GM12878 (cell line): ENCODE measurements around the gene TMTC1. TPM values are rescaled to one million over a fixed set of nuclear protein-coding genes. Genes with fewer than 3 reads are reported as not detected.

Source experiments
- ATAC-seq: fragments of 200-7000 bp; cut with Tn5 transposase; 3 replicates; pipeline ENCODE4 v1.9.1; 2020; ENCODE audit warnings: mild to moderate bottlenecking, moderate library complexity
- BruUV-seq: library from RNA; stranded (reverse); fragments of 400-500 nt; replicated peaks from 2 replicates; lab custom pipeline; 2021; lab: Mats Ljungman, UMichigan
- CTCF ChIA-PET: fragments of 300-600 bp; sonication (Branson Sonifier 250); formaldehyde crosslinking; extraction: SDS; loops from one replicate; lab custom pipeline; 2021; ENCODE audit warnings: inconsistent platforms; lab: Yijun Ruan, JAX
- POLR2A ChIA-PET: fragments of 350-600 bp; formaldehyde crosslinking; extraction: SDS; loops from one replicate; lab custom pipeline; 2021; ENCODE audit warnings: inconsistent platforms; lab: Charles Lee
- RAD21 ChIA-PET: fragments of 300-600 bp; sonication (Branson Sonifier 250); formaldehyde crosslinking; loops from one replicate; lab custom pipeline; 2023; ENCODE audit warnings: antibody characterized with exemption; ENCODE audit not compliant: unreplicated experiment; lab: Charles Lee
- SMC1A ChIA-PET: fragments of 300-600 bp; sonication (Branson Sonifier 250); formaldehyde crosslinking; loops from one replicate; lab custom pipeline; 2023; ENCODE audit not compliant: unreplicated experiment, uncharacterized antibody; lab: Charles Lee
- DNase-seq: peaks from one replicate; pipeline ENCODE4 v3.0.0-alpha.2; 2011; ENCODE audit warnings: low read depth, low spot score
- FAIRE-seq: peaks from 3 replicates; lab custom pipeline; 2011; peaks lifted over from hg19 to GRCh38; lab: Jason Lieb, UNC
- H2AFZ ChIP-seq: 2 replicates; pipeline ENCODE4 v1.6.0; 2011; ENCODE audit warnings: low read depth, low read length, control low read depth; ENCODE audit not compliant: control insufficient read depth
- H3K27ac ChIP-seq: 2 replicates; pipeline ENCODE4 v1.5.1; 2011; ENCODE audit warnings: control low read depth; ENCODE audit not compliant: control insufficient read depth, insufficient read depth
- H3K27me3 ChIP-seq, 2 experiments: replicated peaks in 1 of 2; 2 replicates each; pipeline versions ENCODE4 v1.6.0 to v1.6.1; 2011; ENCODE audit warnings: low read length in 1 of 2; ENCODE audit not compliant: control insufficient read depth in 2 of 2, insufficient read depth in 2 of 2
- H3K36me3 ChIP-seq, 2 experiments: 2 replicates each; pipeline ENCODE4 v1.5.1; 2011; ENCODE audit warnings: low read length in 1 of 2; ENCODE audit not compliant: control insufficient read depth in 2 of 2, insufficient read depth in 2 of 2
- H3K4me1 ChIP-seq: 2 replicates; pipeline ENCODE4 v1.6.1; 2011; ENCODE audit warnings: mild to moderate bottlenecking, low read length, moderate library complexity, mixed read lengths; ENCODE audit not compliant: control insufficient read depth, insufficient read depth
- H3K4me2 ChIP-seq: 2 replicates; pipeline ENCODE4 v1.6.0; 2011; ENCODE audit warnings: control low read depth; ENCODE audit not compliant: control insufficient read depth, insufficient read depth
- H3K4me3 ChIP-seq: fragments of 200-600 bp; sonication (generic); 2 replicates; pipeline ENCODE4 v1.5.1; 2016
- H3K79me2 ChIP-seq: 2 replicates; pipeline ENCODE4 v1.6.0; 2011; ENCODE audit warnings: low read length; ENCODE audit not compliant: control insufficient read depth, insufficient read depth
- H3K9ac ChIP-seq: 2 replicates; pipeline ENCODE4 v1.8.0; 2011; ENCODE audit warnings: low read length, control low read depth, mixed read lengths; ENCODE audit not compliant: control insufficient read depth, insufficient read depth
- H3K9me3 ChIP-seq: replicated peaks from 3 replicates; pipeline ENCODE4 v1.5.1; 2011; ENCODE audit warnings: mild to moderate bottlenecking, low read length; ENCODE audit not compliant: control insufficient read depth, insufficient read depth
- H4K20me1 ChIP-seq: 2 replicates; pipeline ENCODE4 v1.6.0; 2011; ENCODE audit not compliant: control insufficient read depth, insufficient read depth
- CBFB ChIP-seq: IDR thresholded peaks from 2 replicates; pipeline ENCODE4 v1.6.1; 2016; ENCODE audit warnings: antibody characterized with exemption, low read depth
- CBX5 ChIP-seq: sonication (generic); IDR thresholded peaks from 2 replicates; pipeline ENCODE4 v1.6.1; 2016; ENCODE audit warnings: low read depth, moderate library complexity, mild to moderate bottlenecking, inconsistent platforms
- CREM ChIP-seq: IDR thresholded peaks from 2 replicates; pipeline ENCODE4 v1.6.1; 2014; ENCODE audit warnings: antibody characterized with exemption, low read depth
- EZH2 ChIP-seq: IDR thresholded peaks from 2 replicates; pipeline ENCODE4 v1.6.1; 2012; ENCODE audit warnings: low read depth, mild to moderate bottlenecking, control low read depth, inconsistent platforms, low read length, borderline replicate concordance; ENCODE audit not compliant: control insufficient read depth
- NFXL1 ChIP-seq: fragments of 450-650 bp; IDR thresholded peaks from 2 replicates; pipeline ENCODE4 v1.6.1; 2017; ENCODE audit warnings: antibody characterized with exemption, mild to moderate bottlenecking, borderline replicate concordance
- NR2F1 ChIP-seq: fragments of 450-650 bp; conservative IDR thresholded peaks from 2 replicates; pipeline ENCODE4 v1.6.1; 2017; ENCODE audit warnings: mild to moderate bottlenecking
- POLR2AphosphoS5 ChIP-seq: IDR thresholded peaks from 2 replicates; pipeline ENCODE4 v1.6.1; 2011; ENCODE audit warnings: mild to moderate bottlenecking, low read length, inconsistent platforms
- RFX5 ChIP-seq: IDR thresholded peaks from 2 replicates; pipeline ENCODE4 v1.6.1; 2011; ENCODE audit warnings: low read depth, low read length, improper control_type of control experiment
- SIN3A ChIP-seq: IDR thresholded peaks from 2 replicates; pipeline ENCODE4 v1.6.1; 2012; ENCODE audit warnings: low read depth, low read length, improper control_type of control experiment
- SIX5 ChIP-seq: IDR thresholded peaks from 2 replicates; pipeline ENCODE4 v1.6.1; 2011; ENCODE audit warnings: mild to moderate bottlenecking, low read depth, low read length, moderate library complexity; ENCODE audit not compliant: severe bottlenecking
- SMAD1 ChIP-seq: fragments of 450-650 bp; IDR thresholded peaks from 2 replicates; pipeline ENCODE4 v1.6.1; 2018; ENCODE audit warnings: mild to moderate bottlenecking, low read depth; ENCODE audit not compliant: partially characterized antibody
- ZNF274 ChIP-seq: IDR thresholded peaks from one replicate; pipeline ENCODE4 v1.8.0; 2011; ENCODE audit not compliant: insufficient read length, insufficient read depth
- WGBS: methylation state at CpG from one replicate; pipeline ENCODE4 v1.1.6; 2016; ENCODE audit warnings: low lambda C conversion rate; ENCODE audit not compliant: insufficient replicate concordance, insufficient coverage; ENCODE audit errors: missing lambda C conversion rate; 5-methylcytosine and 5-hydroxymethylcytosine counted together
- in situ Hi-C: fragments of 300-500 bp; cut with MboI; formaldehyde crosslinking; loops from 9 replicates; pipeline ENCODE4 v1.14.3; 2018; ENCODE audit warnings: mixed read lengths
- intact Hi-C: fragments of 100-400 bp; cut with micrococcal nuclease; formaldehyde crosslinking; loops from one replicate; pipeline ENCODE4 v1.14.2; 2022; ENCODE audit not compliant: unreplicated experiment
- polyA plus RNA-seq, 11 experiments: library from polyadenylated mRNA; depleted of rRNA in 4 of 11; unstranded in 6 of 11; stranded (reverse) in 5 of 11; fragments of >200 nt; fragmentation: Nextera tagmentation in 4 of 11; fragmentation: Illumina TruSeq in 1 of 11; extraction: Ambion mirVana in 4 of 11; extraction: Trizol in 1 of 11; gene quantifications; 1 replicate in 1 of 11; 2 replicates in 10 of 11; pipeline versions ENCODE4 v1.2.1 to v1.2.3, GENCODE V29; 2011 to 2016; ENCODE audit warnings: inconsistent platforms in 2 of 11, missing spikeins in 2 of 11, low read depth in 1 of 11
- total RNA-seq, 4 experiments: library from RNA; depleted of rRNA in 3 of 4; stranded (reverse); fragments of >200 nt in 3 of 4; fragmentation: Illumina TruSeq in 1 of 4; extraction: Trizol in 1 of 4; gene quantifications; 2 replicates each; pipeline versions ENCODE4 v1.2.1 to v1.2.3, GENCODE V29; 2013 to 2021
- TF ChIP-seq, protein P1 (sequence below), 3 experiments: IDR thresholded peaks in 2 of 3; conservative IDR thresholded peaks in 1 of 3; 2 replicates each; pipeline ENCODE4 v1.5.1; 2011; ENCODE audit warnings: low read depth in 3 of 3, low read length in 3 of 3, mild to moderate bottlenecking in 3 of 3, control low read depth in 2 of 3, moderate library complexity in 2 of 3, inconsistent platforms in 1 of 3, mixed read lengths in 1 of 3; ENCODE audit not compliant: control insufficient read depth in 2 of 3, insufficient read depth in 1 of 3; ENCODE audit errors: extremely low read depth in 1 of 3

Gene TMTC1
- total and polyA plus RNA-seq, 10 of the 15 experiments (the other 5 are each of a cell fraction or from before 2014, with no cell fraction given) = 0.10 to 20.9 (median 0.57) TPM

DNA sequence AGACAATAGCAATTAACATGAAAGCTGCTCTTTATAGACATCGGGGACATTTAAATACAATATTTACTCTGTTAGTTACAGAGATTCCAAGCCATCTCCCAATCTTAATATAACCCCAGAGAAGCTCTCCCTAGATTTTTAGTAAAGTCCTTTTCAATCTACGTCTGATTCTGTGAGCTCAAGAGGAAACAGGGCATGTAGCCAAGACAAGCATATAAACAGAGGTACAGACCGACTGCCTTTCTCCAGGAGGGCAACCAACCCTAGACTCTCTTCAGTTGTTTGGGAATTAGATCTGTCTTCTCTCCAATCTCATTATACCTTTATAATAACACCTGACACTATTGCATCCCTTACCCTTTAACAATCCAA is 57.4 kb downstream of the TMTC1 start:
- in situ Hi-C loops = no loop called here
- no peaks in the 10 kb centered on the region for H3K4me1 ChIP-seq
- H3K4me3 ChIP-seq = no peak overlapping the region
- no peak overlapping the region for H3K4me2 ChIP-seq
- CTCF ChIA-PET = interaction anchor here (0.6 to 1.3 kb wide), 5 partner anchors 9 to 1082 kb away, joined by 3 to 5 read pairs (median 3); no protein-coding TSS in a partner anchor
- DNase-seq (no peak), ATAC-seq (no peak), FAIRE-seq (no peak)
- SMC1A ChIA-PET = interaction anchor here (0.6 to 3.7 kb wide), 21 partner anchors 9 to 175 kb away, joined by 3 to 18 read pairs (median 4); no protein-coding TSS in a partner anchor
- BruUV-seq = no TSS peak
- RAD21 ChIA-PET = interaction anchor here (0.8 to 2.6 kb wide), 10 partner anchors 12 to 167 kb away, joined by 3 to 14 read pairs (median 3); no protein-coding TSS in a partner anchor
- H3K9ac ChIP-seq = no peak overlapping the region
- intact Hi-C loops = no loop called here
- no peaks in the 10 kb centered on the region for H3K9me3 ChIP-seq
- no peak overlapping the region for H3K27ac ChIP-seq
- no peaks in the 10 kb centered on the region for H3K79me2 ChIP-seq
- POLR2A ChIA-PET = interaction anchor here (0.6 to 1.5 kb wide), 3 partner anchors 12 to 117 kb away, joined by 3 to 7 read pairs (median 3); no protein-coding TSS in a partner anchor
- H4K20me1 ChIP-seq = no peaks in the 10 kb centered on the region
- no peak overlapping the region for H2AFZ ChIP-seq
- H3K36me3 ChIP-seq = no peaks in the 10 kb centered on the region
- H3K27me3 ChIP-seq = no peaks in the 10 kb centered on the region
- 23% methylated on average over 3 of the region's 3 CpGs for WGBS
- TF ChIP-seq EZH2 (no peak), SIN3A (no peak), SIX5 (no peak), NR2F1 (no peak), POLR2AphosphoS5 (no peak), RFX5 (no peak), CBFB (no peak), SMAD1 (no peak), NFXL1 (no peak), CREM (no peak), ZNF274 (no peak), CBX5 (no peak)
- TF ChIP-seq, protein P1, sequence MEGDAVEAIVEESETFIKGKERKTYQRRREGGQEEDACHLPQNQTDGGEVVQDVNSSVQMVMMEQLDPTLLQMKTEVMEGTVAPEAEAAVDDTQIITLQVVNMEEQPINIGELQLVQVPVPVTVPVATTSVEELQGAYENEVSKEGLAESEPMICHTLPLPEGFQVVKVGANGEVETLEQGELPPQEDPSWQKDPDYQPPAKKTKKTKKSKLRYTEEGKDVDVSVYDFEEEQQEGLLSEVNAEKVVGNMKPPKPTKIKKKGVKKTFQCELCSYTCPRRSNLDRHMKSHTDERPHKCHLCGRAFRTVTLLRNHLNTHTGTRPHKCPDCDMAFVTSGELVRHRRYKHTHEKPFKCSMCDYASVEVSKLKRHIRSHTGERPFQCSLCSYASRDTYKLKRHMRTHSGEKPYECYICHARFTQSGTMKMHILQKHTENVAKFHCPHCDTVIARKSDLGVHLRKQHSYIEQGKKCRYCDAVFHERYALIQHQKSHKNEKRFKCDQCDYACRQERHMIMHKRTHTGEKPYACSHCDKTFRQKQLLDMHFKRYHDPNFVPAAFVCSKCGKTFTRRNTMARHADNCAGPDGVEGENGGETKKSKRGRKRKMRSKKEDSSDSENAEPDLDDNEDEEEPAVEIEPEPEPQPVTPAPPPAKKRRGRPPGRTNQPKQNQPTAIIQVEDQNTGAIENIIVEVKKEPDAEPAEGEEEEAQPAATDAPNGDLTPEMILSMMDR (IDR thresholded peaks at IDR 0.05 in 2 of 3, conservative IDR thresholded peaks at IDR 0.05 in 1 of 3; ENCODE audit: control insufficient read depth in 2 of 3, extremely low read depth in 1 of 3, insufficient read depth in 1 of 3, low read depth in 3 of 3, low read length in 3 of 3) = no peak
